Epithelial cell of prostate (primary cell): Measurements from ENCODE around the gene OTOGL.

Experiments
- DNase-seq: peaks from one replicate; pipeline ENCODE4 v3.0.0-alpha.2; 2011; ENCODE audit warnings: low read depth, low spot score
- H3K27ac ChIP-seq: fragments of 450-650 bp; 2 replicates; pipeline ENCODE4 v1.5.1; 2017; ENCODE audit warnings: mild to moderate bottlenecking

OTOGL gene

GRCh38 chr12:80320121-80320678 lies 220.9 kb downstream of the OTOGL start:
- no peak overlapping the region for H3K27ac ChIP-seq
- DNase-seq = no peak

DNA sequence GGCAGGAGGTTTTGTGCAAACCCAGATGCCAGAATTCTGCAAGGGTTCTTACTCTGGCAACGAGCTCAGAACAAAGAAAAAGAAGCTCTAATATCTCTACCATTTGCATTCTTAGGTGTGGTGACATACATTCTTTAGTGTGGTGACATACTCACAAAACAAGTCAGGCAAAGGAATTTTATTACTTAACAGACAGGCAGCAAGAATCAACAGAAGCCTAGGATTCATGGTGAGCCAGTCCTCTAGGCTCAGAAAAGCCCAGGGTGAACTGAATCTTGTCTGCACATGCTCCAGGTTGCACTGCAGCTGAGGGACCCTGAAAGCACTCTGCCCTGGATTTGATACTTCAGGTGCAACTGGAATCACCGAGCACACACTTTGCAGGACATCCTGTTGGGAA lies 222.3 kb downstream of the OTOGL start:
- DNase-seq = peak; percentile 56
- peak overlapping the region; percentile 17 for H3K27ac ChIP-seq

- H3K27ac ChIP-seq = no peak overlapping the region
- no peak for DNase-seq
Observed at GRCh38 chr12:80325167-80325959, 226.0 kb downstream of the OTOGL start.

GRCh38 chr12:80332827-80333226 lies 233.5 kb downstream of the OTOGL start:
- H3K27ac ChIP-seq = no peak overlapping the region
- no peak for DNase-seq

DNA sequence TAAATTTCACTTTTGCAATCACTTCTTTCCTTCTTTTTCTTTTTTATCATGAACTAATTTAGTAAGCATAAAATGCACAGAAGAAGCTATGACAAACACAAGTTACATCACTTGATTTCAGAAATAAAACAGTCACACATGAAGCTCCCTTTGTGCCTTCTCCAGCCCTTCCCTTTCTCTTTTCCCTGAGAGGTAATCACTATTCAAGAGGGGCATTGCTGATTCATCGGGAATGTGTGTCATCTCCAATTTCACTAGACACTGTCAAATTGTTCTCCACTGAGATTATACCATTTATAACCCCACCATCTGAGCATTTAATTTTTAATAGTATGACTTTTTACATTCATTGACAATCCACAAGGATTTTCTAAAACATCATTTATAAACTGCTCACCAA lies 253.1 kb downstream of the OTOGL start:
- no peak for DNase-seq
- H3K27ac ChIP-seq = peak overlapping the region; percentile 62

DNA sequence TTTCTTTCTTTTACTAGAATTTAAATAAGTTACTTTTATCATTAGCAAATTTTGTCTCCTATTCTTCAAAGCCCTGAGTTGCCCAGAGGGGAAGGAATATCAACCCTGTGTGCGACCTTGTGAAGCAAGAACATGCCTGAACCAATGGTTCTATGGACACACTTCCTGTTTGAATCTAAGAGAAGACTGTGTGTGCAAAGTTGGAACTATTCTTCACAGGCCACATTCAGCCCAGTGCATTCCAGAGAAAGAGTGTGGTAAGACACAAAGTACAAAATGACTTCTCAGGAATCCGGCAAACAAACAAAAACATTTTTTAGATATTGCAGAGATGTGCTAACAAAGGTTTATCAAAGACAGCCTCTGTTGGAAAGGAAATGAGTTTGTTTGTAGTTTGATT lies 253.9 kb downstream of the OTOGL start:
- DNase-seq = no peak
- H3K27ac ChIP-seq = peak overlapping the region; percentile 62

DNA sequence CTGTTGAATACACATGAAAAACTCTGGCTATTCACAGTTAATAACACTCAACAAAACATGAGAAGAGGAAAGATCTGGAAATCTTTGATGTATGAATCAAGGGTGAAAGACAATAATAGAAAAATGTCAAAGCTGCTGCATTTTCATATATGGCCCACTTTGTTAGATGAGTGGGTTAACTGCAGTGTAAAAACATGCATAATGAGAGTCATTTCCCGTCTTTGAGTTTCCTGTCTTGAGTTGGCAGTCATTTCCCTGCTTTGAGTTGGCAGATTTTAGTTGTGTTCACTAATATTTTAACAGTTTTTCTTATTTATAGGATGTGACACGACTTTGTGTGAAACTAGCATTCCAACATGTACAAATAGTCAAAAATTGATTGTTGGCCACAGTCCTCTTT lies 256.8 kb downstream of the OTOGL start:
- DNase-seq = no peak
- H3K27ac ChIP-seq = no peak overlapping the region

DNA sequence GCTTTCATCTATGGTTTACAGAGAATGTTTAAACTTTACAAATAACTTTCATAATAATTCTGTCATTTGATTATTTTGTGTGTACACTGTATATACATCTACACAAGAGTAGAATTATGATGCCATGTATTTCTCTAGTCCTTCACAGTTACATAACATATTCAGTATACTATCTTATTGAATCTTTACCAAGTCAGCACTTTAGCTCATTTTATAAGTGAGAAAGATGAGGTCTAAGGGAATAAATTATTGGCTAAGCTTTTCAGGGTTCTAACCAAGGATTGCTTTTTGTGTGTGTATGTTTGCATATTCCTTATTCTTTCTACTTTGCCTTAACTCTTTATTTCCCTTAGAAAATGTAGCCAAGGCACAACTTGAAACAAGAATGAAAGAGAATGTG lies 260.4 kb downstream of the OTOGL start:
- no peak for DNase-seq
- no peak overlapping the region for H3K27ac ChIP-seq

- H3K27ac ChIP-seq = no peak overlapping the region
- no peak for DNase-seq
Observed at GRCh38 chr12:80364056-80364455, 264.7 kb downstream of the OTOGL start.

- DNase-seq = no peak
- no peak overlapping the region for H3K27ac ChIP-seq
Observed at GRCh38 chr12:80373666-80374065, 274.3 kb downstream of the OTOGL start.

DNA sequence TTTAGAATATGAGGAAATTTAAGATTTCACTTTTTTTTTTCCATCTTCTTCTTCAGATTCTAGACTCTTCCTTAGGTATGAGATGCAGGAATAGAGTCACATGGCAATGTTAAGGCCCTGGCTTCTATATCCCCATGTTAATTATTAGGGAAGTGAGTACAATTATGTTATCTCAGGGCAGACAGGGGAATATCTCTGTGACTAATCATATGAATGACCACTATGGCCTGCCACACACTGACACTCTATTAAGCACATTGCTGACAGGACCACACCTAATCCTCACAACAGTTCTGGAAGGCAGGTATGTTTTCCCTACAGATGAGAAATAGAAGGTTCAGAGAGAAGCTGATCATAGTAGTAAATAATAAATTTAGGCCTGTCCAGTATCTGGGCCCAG lies 275.3 kb downstream of the OTOGL start:
- DNase-seq = no peak

GRCh38 chr12:80377140-80377794 lies 277.9 kb downstream of the OTOGL start:
- H3K27ac ChIP-seq = no peak overlapping the region
- DNase-seq = no peak

More for the DNA sequence above, 275.3 kb downstream of the OTOGL start:
- H3K27ac ChIP-seq = no peak overlapping the region

GRCh38 chr12:80381121-80381520 lies 281.8 kb downstream of the OTOGL start:
- H3K27ac ChIP-seq = no peak overlapping the region
- DNase-seq = no peak

DNA sequence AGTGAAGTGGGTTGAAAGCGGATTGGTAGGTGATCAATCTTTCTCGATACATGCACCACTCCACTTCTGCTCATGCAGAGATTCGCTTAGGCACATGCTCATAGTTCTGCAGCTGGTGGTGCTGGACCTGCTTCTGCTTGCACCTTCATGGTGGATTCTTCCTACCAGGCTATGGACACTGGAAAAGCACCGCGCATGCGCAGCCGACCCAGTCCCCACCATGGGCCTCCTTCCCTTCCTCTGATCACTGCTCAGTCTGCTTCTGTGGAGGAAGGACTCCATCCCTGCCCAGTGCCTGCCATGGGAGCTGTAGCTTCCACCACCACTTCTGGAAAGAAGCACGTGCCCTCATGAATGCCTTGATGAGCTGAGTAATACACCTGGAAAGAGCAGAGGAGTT lies 282.9 kb downstream of the OTOGL start:
- no peak for DNase-seq
- no peak overlapping the region for H3K27ac ChIP-seq

GRCh38 chr12:80400571-80400991 lies 301.2 kb downstream of the OTOGL start:
- no peak overlapping the region for H3K27ac ChIP-seq
- DNase-seq = no peak

GRCh38 chr12:80401191-80401590 lies 301.9 kb downstream of the OTOGL start:
- DNase-seq = no peak

GRCh38 chr12:80404629-80405028 lies 305.3 kb downstream of the OTOGL start:
- no peak overlapping the region for H3K27ac ChIP-seq
- DNase-seq = no peak

More at GRCh38 chr12:80401191-80401590, 301.9 kb downstream of the OTOGL start:
- no peak overlapping the region for H3K27ac ChIP-seq

GRCh38 chr12:80406253-80406652 lies 306.9 kb downstream of the OTOGL start:
- H3K27ac ChIP-seq = no peak overlapping the region
- no peak for DNase-seq

DNA sequence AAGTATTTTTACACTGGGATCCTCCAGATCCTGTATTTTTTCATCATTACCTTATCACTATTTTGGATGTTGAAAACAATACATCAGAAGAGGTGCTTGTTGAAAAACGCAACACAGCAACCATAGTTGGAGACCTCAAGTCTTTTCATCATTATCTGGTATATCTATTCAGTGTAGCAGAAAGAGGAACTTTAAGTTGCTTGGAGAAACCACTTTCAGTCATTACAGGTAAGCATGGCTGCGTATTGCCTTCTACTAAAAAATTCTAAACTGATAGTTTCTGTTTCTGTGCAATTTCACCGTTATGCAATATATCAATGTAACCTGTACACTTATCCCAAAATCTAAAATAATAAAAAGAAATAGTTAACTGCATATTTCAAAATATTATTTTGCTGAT lies 312.4 kb downstream of the OTOGL start:
- no peak overlapping the region for H3K27ac ChIP-seq
- DNase-seq = no peak

DNA sequence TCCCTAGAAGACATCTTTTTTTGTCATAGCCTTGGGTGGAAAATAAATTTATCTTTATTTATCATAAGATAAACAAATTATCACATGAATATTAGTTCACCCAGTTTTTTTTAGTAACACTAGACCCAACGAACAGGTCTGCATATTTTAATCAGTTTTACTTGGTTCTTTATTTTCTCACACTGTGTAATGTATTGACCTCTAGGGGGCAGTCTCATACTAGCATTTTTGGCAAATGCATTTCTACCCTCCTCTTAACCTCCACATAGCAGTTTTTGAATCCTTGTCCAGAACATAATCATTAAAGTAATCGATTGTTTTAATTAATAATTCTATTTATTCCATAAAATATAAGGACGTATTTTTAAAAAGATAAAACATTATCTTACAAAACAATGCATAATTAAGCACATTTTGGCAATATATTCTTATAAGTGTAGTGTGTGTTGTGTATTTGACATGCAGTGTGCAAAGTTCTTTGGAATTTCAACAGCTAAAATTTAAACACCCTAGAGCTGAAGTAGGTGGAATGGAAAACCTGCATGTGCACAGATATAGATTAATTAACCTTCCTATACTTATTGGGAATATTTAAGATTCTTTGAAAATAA lies 313.1 kb downstream of the OTOGL start:
- no peak overlapping the region for H3K27ac ChIP-seq
- no peak for DNase-seq

DNA sequence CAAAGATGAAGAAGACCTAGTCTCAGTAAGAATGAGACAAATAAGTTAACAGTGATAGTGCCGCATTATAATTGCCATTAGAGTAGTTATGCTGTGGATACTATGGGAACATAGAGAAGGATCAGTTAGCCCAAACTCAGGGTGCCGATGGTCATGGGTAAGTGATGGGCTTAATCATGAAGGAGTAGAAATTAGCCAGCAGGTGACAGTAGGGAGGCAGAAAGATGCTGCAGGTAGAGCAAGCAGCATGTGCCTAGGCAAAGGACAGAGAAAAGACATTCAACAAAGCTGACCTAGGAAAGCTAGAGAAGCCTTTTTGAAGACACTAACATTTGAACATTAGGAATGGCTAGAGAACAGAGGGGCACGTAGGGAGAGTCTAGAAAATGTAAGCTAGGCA lies 314.1 kb downstream of the OTOGL start:
- DNase-seq = no peak
- H3K27ac ChIP-seq = no peak overlapping the region
